Measurements from ENCODE around the gene LSAMP.

LSAMP gene

GRCh38 chr3:116399701-116400226 is 45.5 kb downstream of the LSAMP start:
- TF ChIP-seq CTCF (conservative IDR thresholded peaks at IDR 0.05; ENCODE audit: low read depth), result no peak
- ChIA-PET POLR2A (ENCODE audit: low non-redundant PET) (no interaction called here), CTCF (no interaction called here)
- H3K27ac ChIP-seq, result no peak overlapping the region
- DNase-seq (ENCODE audit: low spot score), result no peak

GRCh38 chr3:116394365-116394764 is 50.9 kb downstream of the LSAMP start:
- ChIA-PET POLR2A (ENCODE audit: low non-redundant PET) (no interaction called here), CTCF (no interaction called here)
- TF ChIP-seq CTCF (conservative IDR thresholded peaks at IDR 0.05; ENCODE audit: low read depth), result no peak
- H3K27ac ChIP-seq, result no peak overlapping the region
- no peak for DNase-seq (ENCODE audit: low spot score)

GRCh38 chr3:116393199-116393598 is 52.1 kb downstream of the LSAMP start:
- TF ChIP-seq CTCF (conservative IDR thresholded peaks at IDR 0.05; ENCODE audit: low read depth), result no peak

GRCh38 chr3:116392291-116392690 is 53.0 kb downstream of the LSAMP start:
- CTCF ChIA-PET, result no interaction called here
- no peak overlapping the region for H3K27ac ChIP-seq
- no peak for TF ChIP-seq CTCF (conservative IDR thresholded peaks at IDR 0.05; ENCODE audit: low read depth)
- POLR2A ChIA-PET (ENCODE audit: low non-redundant PET), result no interaction called here
- no peak for DNase-seq (ENCODE audit: low spot score)

More at GRCh38 chr3:116393199-116393598, 52.1 kb downstream of the LSAMP start:
- CTCF ChIA-PET, result no interaction called here
- POLR2A ChIA-PET (ENCODE audit: low non-redundant PET), result no interaction called here
- no peak overlapping the region for H3K27ac ChIP-seq
- DNase-seq (ENCODE audit: low spot score), result no peak

- no peak for DNase-seq (ENCODE audit: low spot score)
- ChIA-PET CTCF (no interaction called here), POLR2A (ENCODE audit: low non-redundant PET) (no interaction called here)
- TF ChIP-seq CTCF (conservative IDR thresholded peaks at IDR 0.05; ENCODE audit: low read depth), result no peak
- H3K27ac ChIP-seq, result no peak overlapping the region
These were observed 53.7 kb downstream of the LSAMP start for GRCh38 chr3:116391296-116392201.

GRCh38 chr3:116390318-116390717 is 55.0 kb downstream of the LSAMP start:
- CTCF ChIA-PET, result no interaction called here
- POLR2A ChIA-PET (ENCODE audit: low non-redundant PET), result no interaction called here
- DNase-seq (ENCODE audit: low spot score), result no peak
- TF ChIP-seq CTCF (conservative IDR thresholded peaks at IDR 0.05; ENCODE audit: low read depth), result no peak
- no peak overlapping the region for H3K27ac ChIP-seq
